NT2/D1 (cell line): ENCODE measurements around the gene C10orf67.

Experiments used
- DNase-seq: peaks from one replicate; pipeline ENCODE4 v3.0.0-alpha.2; 2011; ENCODE audit warnings: low read depth, low spot score
- H3K27me3 ChIP-seq: 2 replicates; pipeline ENCODE4 v1.6.0; 2011; ENCODE audit warnings: mild to moderate bottlenecking; ENCODE audit not compliant: insufficient read length, insufficient read depth
- H3K36me3 ChIP-seq: 2 replicates; pipeline ENCODE4 v1.6.1; 2011; ENCODE audit warnings: mild to moderate bottlenecking, low read length, mixed read lengths; ENCODE audit not compliant: insufficient read depth, insufficient read length
- H3K4me1 ChIP-seq: 2 replicates; pipeline ENCODE4 v1.5.1; 2011; ENCODE audit not compliant: insufficient read depth, insufficient read length
- H3K4me3 ChIP-seq: 2 replicates; pipeline ENCODE4 v1.5.1; 2011; ENCODE audit warnings: low read depth; ENCODE audit not compliant: insufficient read length
- H3K9ac ChIP-seq: 2 replicates; pipeline ENCODE4 v1.6.0; 2011; ENCODE audit warnings: low read depth; ENCODE audit not compliant: insufficient read length
- H3K9me3 ChIP-seq: 2 replicates; pipeline ENCODE4 v1.5.1; 2011; ENCODE audit warnings: mild to moderate bottlenecking, low read length; ENCODE audit not compliant: insufficient read depth
- SUZ12 ChIP-seq: IDR thresholded peaks from 2 replicates; pipeline ENCODE4 v1.6.1; 2011; ENCODE audit not compliant: insufficient read length, insufficient read depth; ENCODE audit errors: extremely low read depth
- YY1 ChIP-seq: IDR thresholded peaks from 2 replicates; pipeline ENCODE4 v1.6.1; 2011; ENCODE audit not compliant: insufficient read length, insufficient read depth
- ZNF274 ChIP-seq: IDR thresholded peaks from 2 replicates; pipeline ENCODE4 v1.6.1; 2011; ENCODE audit warnings: mild to moderate bottlenecking, low read depth, low read length

The C10orf67 gene

GRCh38 chr10:23345861-23346260 lies 1.3 kb upstream of the C10orf67 start:
- Histone ChIP-seq H3K36me3 (no peaks in the 10 kb centered on the region), H3K4me1 (no peaks in the 10 kb centered on the region), H3K9me3 (no peaks in the 10 kb centered on the region), H3K27me3 (peaks cover 36% of the 10 kb centered on the region), H3K9ac (no peak overlapping the region), H3K4me3 (no peak overlapping the region)
- no peak for DNase-seq
- no peak for TF ChIP-seq YY1

GRCh38 chr10:23343591-23344240 lies 881 bp downstream of the C10orf67 start:
- TF ChIP-seq YY1 = no peak
- Histone ChIP-seq H3K4me3 (peak overlapping the region; percentile 46), H3K9me3 (no peaks in the 10 kb centered on the region), H3K27me3 (peaks cover 36% of the 10 kb centered on the region), H3K36me3 (no peaks in the 10 kb centered on the region), H3K4me1 (no peaks in the 10 kb centered on the region), H3K9ac (peak overlapping the region; percentile 79)
- peak; percentile 33 for DNase-seq

GRCh38 chr10:23342213-23342884 lies 2.2 kb downstream of the C10orf67 start:
- no peaks in the 10 kb centered on the region for H3K9me3 ChIP-seq
- no peak overlapping the region for H3K9ac ChIP-seq
- H3K36me3 ChIP-seq = no peaks in the 10 kb centered on the region
- peaks cover 36% of the 10 kb centered on the region for H3K27me3 ChIP-seq
- DNase-seq = no peak
- no peaks in the 10 kb centered on the region for H3K4me1 ChIP-seq
- no peak for TF ChIP-seq ZNF274
- no peak overlapping the region for H3K4me3 ChIP-seq

GRCh38 chr10:23341004-23341403 lies 3.6 kb downstream of the C10orf67 start:
- no peak for TF ChIP-seq YY1
- no peak for TF ChIP-seq ZNF274
- Histone ChIP-seq H3K4me1 (no peaks in the 10 kb centered on the region), H3K4me3 (no peak overlapping the region), H3K27me3 (peaks cover 35% of the 10 kb centered on the region), H3K36me3 (no peaks in the 10 kb centered on the region), H3K9ac (no peak overlapping the region), H3K9me3 (no peaks in the 10 kb centered on the region)
- DNase-seq = no peak

GRCh38 chr10:23340354-23340753 lies 4.2 kb downstream of the C10orf67 start:
- H3K9me3 ChIP-seq = no peaks in the 10 kb centered on the region
- H3K27me3 ChIP-seq = peaks cover 31% of the 10 kb centered on the region
- H3K36me3 ChIP-seq = no peaks in the 10 kb centered on the region
- no peak for DNase-seq
- no peak overlapping the region for H3K4me3 ChIP-seq
- H3K9ac ChIP-seq = no peak overlapping the region
- no peak for TF ChIP-seq YY1
- TF ChIP-seq ZNF274 = no peak
- TF ChIP-seq SUZ12 = no peak
- H3K4me1 ChIP-seq = no peaks in the 10 kb centered on the region

- TF ChIP-seq YY1 = no peak
- TF ChIP-seq SUZ12 = no peak
- TF ChIP-seq ZNF274 = no peak
- H3K9ac ChIP-seq = no peak overlapping the region
- no peak for DNase-seq
- no peaks in the 10 kb centered on the region for H3K36me3 ChIP-seq
- no peaks in the 10 kb centered on the region for H3K4me1 ChIP-seq
- H3K9me3 ChIP-seq = no peaks in the 10 kb centered on the region
- H3K27me3 ChIP-seq = peaks cover 23% of the 10 kb centered on the region
- H3K4me3 ChIP-seq = no peak overlapping the region
Measured at GRCh38 chr10:23338886-23339285, 5.7 kb downstream of the C10orf67 start.

- no peak for DNase-seq
- no peak overlapping the region for H3K9ac ChIP-seq
- no peak overlapping the region for H3K4me3 ChIP-seq
- TF ChIP-seq SUZ12 = no peak
- no peak for TF ChIP-seq YY1
- no peak for TF ChIP-seq ZNF274
- no peaks in the 10 kb centered on the region for H3K4me1 ChIP-seq
- H3K36me3 ChIP-seq = no peaks in the 10 kb centered on the region
- H3K27me3 ChIP-seq = peaks cover 18% of the 10 kb centered on the region
- no peaks in the 10 kb centered on the region for H3K9me3 ChIP-seq
Measured at GRCh38 chr10:23338155-23338828, 6.3 kb downstream of the C10orf67 start.
